Left renal pelvis (tissue), 4 donors: ENCODE data around the gene CLEC7A. TPM values are rescaled to one million over a fixed set of nuclear protein-coding genes. Genes with fewer than 3 reads are reported as not detected.

Experiments used
- polyA plus RNA-seq, 4 donors: library from polyadenylated mRNA; unstranded; fragments of 120-200 nt; gene quantifications; one replicate each; pipeline ENCODE4 v1.2.1, GENCODE V29; 2013; ENCODE audit not compliant: insufficient read length in 4 of 4

Gene CLEC7A
- polyA plus RNA-seq, 4 donors = 1.6 to 3.2 (median 2.3) TPM

Other genes starting within 250 kb of the CLEC7A start
- gene KLRF2, start 248.7 kb downstream of the CLEC7A start, polyA plus RNA-seq = not detected
- gene CLEC2A, start 197.8 kb downstream of the CLEC7A start, polyA plus RNA-seq = not detected
- gene CLEC12A, start 158.8 kb downstream of the CLEC7A start, polyA plus RNA-seq = 1 to 10 TPM in 3 of 4 donors, under 1 TPM in 1; 0.68 to 1.9 (median 1.2) TPM
- 1 to 10 TPM in 1 of 4 donors, under 1 TPM in 3; 0.49 to 1.8 (median 0.79) TPM for gene CLEC1B, start 131.1 kb downstream of the CLEC7A start, polyA plus RNA-seq
- under 1 TPM in 2 of 4 donors, not detected in 2; 0.14 to 0.24 TPM for gene CLEC12B, start 119.6 kb downstream of the CLEC7A start, polyA plus RNA-seq
- gene CLEC9A, start 99.5 kb downstream of the CLEC7A start, polyA plus RNA-seq = under 1 TPM; 0.10 to 0.33 (median 0.24) TPM
- gene CLEC1A, start 31.2 kb downstream of the CLEC7A start, polyA plus RNA-seq = 1 to 10 TPM; 2.6 to 4.7 (median 4.0) TPM
- 1 to 10 TPM in 1 of 4 donors, under 1 TPM in 3; 0.61 to 1.2 (median 0.81) TPM for gene OLR1, start 41.9 kb upstream of the CLEC7A start, polyA plus RNA-seq
- 100 to 1,000 TPM in 3 of 4 donors, 1 to 10 TPM in 1; 2.8 to 166 (median 143) TPM for gene TMEM52B, start 48.8 kb upstream of the CLEC7A start, polyA plus RNA-seq
- gene GABARAPL1, start 82.7 kb upstream of the CLEC7A start, polyA plus RNA-seq = 10 to 100 TPM; 53.3 to 84.8 (median 67.4) TPM
- under 1 TPM; 0.22 to 0.75 (median 0.59) TPM for gene KLRD1, start 177.7 kb upstream of the CLEC7A start, polyA plus RNA-seq